Colonic mucosa (tissue), 4 donors: ENCODE measurements around the gene DYNC1I1. TPM values are rescaled to one million over a fixed set of nuclear protein-coding genes. Genes with fewer than 3 reads are reported as not detected.

Experiments
- DNase-seq: peaks from one replicate; pipeline ENCODE4 v3.0.0-alpha.2; 2020
- H3K27ac ChIP-seq: fragments of 200-600 bp; one replicate; pipeline ENCODE4 v1.8.0; 2021
- H3K27me3 ChIP-seq: fragments of 200-600 bp; one replicate; pipeline ENCODE4 v1.8.0; 2021
- H3K36me3 ChIP-seq: fragments of 200-600 bp; one replicate; pipeline ENCODE4 v1.8.0; 2021
- H3K4me1 ChIP-seq: fragments of 200-600 bp; one replicate; pipeline ENCODE4 v1.8.0; 2021; ENCODE audit warnings: mild to moderate bottlenecking
- H3K4me3 ChIP-seq: fragments of 200-600 bp; one replicate; pipeline ENCODE4 v1.8.0; 2021
- H3K9ac ChIP-seq, 2 donors: one replicate each; pipeline ENCODE4 v1.7.0; 2013; ENCODE audit warnings: control low read depth in 2 of 2, low read depth in 2 of 2, low read length in 2 of 2
- H3K9me3 ChIP-seq: fragments of 200-600 bp; one replicate; pipeline ENCODE4 v1.8.0; 2021
- intact Hi-C: fragments of 100-400 bp; cut with DNase I; formaldehyde crosslinking; loops from one replicate; pipeline ENCODE4 v1.14.1; 2022
- total RNA-seq, 2 donors: library from RNA; stranded (reverse); fragmentation: NEBNext Ultra II Directional in 1 of 2; extraction: Animal tissue kit (Norgen Biotek cat#: 25700) in 1 of 2; gene quantifications; one replicate each; pipeline ENCODE4 v1.2.1, GENCODE V29; 2021
- TF ChIP-seq, protein P1 (sequence below): fragments of 200-600 bp; IDR thresholded peaks from one replicate; pipeline ENCODE4 v1.8.0; 2022; ENCODE audit warnings: antibody characterized with exemption, mild to moderate bottlenecking
- donor health status: healthy.
- donor health status: DM: no; HTN: no; CAD: no.
- donor health status: DM: no; HTN: no; CAD: no.

DYNC1I1 gene
- total RNA-seq, 2 donors from 2014 or later = 0.54 to 1.8 TPM

DNA sequence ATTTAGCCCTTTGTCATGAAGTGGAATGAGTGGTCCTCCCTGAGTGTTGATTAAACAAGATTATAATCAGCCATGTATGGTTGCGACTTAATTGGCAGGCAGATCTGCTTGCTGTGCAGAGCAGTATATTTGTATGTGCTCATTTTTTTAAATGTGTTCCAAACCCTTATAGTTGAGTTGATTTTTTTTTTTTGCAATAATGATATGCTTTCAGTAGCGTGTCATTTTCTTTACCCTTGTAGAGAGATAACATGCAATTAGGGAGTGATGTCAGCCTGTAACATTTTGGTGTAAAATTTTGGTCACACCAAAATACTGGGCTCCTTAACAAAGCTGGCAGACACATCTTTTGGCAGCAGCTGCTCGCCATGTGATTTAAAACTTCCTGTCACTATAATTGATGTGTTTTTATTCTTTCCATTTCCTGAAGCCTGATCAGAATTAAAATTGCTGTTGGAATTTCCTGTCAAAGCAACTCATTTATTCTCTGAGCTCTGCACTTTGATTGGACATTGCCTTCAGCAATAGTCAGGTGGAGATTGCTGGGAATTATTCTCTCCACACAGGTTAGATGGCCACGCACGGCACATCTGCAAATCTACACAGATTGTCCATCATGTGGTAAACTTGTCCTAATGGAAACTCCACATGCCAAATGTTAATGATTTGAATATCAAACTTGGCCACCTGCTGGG is 125.3 kb downstream of the DYNC1I1 start:
- H3K4me1 ChIP-seq = no peaks in the 10 kb centered on the region
- intact Hi-C loops = no loop called here
- no peak for DNase-seq
- TF ChIP-seq, protein P1, sequence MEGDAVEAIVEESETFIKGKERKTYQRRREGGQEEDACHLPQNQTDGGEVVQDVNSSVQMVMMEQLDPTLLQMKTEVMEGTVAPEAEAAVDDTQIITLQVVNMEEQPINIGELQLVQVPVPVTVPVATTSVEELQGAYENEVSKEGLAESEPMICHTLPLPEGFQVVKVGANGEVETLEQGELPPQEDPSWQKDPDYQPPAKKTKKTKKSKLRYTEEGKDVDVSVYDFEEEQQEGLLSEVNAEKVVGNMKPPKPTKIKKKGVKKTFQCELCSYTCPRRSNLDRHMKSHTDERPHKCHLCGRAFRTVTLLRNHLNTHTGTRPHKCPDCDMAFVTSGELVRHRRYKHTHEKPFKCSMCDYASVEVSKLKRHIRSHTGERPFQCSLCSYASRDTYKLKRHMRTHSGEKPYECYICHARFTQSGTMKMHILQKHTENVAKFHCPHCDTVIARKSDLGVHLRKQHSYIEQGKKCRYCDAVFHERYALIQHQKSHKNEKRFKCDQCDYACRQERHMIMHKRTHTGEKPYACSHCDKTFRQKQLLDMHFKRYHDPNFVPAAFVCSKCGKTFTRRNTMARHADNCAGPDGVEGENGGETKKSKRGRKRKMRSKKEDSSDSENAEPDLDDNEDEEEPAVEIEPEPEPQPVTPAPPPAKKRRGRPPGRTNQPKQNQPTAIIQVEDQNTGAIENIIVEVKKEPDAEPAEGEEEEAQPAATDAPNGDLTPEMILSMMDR = no peak
- no peaks in the 10 kb centered on the region for H3K27me3 ChIP-seq
- no peak overlapping the region for H3K27ac ChIP-seq
- no peaks in the 10 kb centered on the region for H3K36me3 ChIP-seq
- H3K9ac ChIP-seq = no peak overlapping the region
- no peak overlapping the region for H3K4me3 ChIP-seq
- no peaks in the 10 kb centered on the region for H3K9me3 ChIP-seq

DNA sequence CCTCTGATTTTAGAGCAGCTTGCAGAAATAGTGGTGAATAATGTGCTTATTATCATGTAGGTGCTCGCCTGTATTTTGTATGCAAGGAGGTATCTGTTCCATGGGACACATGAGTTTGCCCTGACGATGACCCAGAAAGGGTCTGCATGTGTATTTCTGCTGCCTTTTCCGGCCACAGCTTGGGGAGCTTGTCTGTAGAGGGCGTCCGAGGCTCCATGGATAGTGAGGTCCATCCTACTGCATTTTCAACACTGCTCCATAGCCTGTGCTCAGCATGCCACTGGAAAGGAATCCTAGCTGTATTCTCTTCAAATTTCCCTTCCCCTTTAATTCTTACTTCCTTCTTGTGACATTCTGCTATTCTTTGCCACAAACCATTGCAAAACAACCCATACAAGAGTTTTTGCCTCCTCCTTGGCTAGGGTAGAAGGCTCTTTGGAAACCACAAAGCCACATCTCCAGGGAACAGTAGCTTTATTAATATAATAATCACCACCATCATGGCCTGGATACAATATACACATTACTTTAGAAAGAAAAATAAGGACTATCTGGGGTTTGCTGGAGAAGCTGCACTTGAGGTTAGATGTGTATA is 127.7 kb downstream of the DYNC1I1 start:
- intact Hi-C loops = no loop called here
- no peaks in the 10 kb centered on the region for H3K9me3 ChIP-seq
- H3K4me3 ChIP-seq = no peak overlapping the region
- TF ChIP-seq, protein P1 = no peak
- no peaks in the 10 kb centered on the region for H3K4me1 ChIP-seq
- no peak overlapping the region for H3K27ac ChIP-seq
- no peaks in the 10 kb centered on the region for H3K36me3 ChIP-seq
- H3K27me3 ChIP-seq = no peaks in the 10 kb centered on the region
- no peak overlapping the region for H3K9ac ChIP-seq
- DNase-seq = no peak

DNA sequence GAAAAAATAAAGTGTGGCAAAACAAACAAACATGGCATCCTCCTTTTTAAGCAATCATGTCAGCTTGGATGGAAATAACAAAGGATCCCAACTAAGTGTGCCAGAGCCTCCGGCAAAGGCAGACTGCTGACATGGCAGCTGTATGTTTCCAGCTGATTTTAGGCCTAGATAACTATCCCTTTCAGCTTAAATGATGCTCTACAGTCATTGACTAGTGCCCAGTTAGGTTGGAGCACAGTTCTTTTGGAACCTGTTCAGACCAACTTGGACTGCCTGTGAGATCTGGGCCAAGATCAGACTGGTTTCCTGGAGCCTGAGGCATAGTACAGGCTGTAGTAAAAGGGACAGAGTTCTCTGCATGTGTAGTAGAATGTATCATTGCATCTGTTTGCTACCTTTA is 128.7 kb downstream of the DYNC1I1 start:
- DNase-seq = no peak
- H3K4me1 ChIP-seq = no peaks in the 10 kb centered on the region
- H3K36me3 ChIP-seq = no peaks in the 10 kb centered on the region
- H3K9me3 ChIP-seq = no peaks in the 10 kb centered on the region
- no peak overlapping the region for H3K9ac ChIP-seq
- H3K27ac ChIP-seq = no peak overlapping the region
- no peak overlapping the region for H3K4me3 ChIP-seq
- no peaks in the 10 kb centered on the region for H3K27me3 ChIP-seq
- intact Hi-C loops = no loop called here
- TF ChIP-seq, protein P1 = no peak

DNA sequence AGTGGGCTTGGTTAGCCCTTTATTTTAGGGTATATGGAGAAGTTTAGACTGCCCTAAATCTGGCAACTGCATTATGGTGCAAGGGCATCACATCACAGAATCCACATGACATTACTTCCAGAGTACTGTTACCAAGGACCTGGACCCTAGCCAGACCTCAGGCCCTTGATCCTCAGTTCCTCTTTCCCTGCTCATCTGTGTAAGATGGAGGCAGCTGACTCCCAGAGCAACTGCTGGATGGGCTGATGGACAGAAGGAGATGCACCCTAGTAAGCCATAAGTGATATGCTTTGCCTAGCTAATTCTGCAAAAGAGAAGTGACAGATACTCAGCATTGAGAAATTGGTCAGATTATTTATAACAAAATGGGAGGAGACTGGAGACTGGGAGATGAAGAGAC is 131.7 kb downstream of the DYNC1I1 start:
- Histone ChIP-seq H3K27ac (no peak overlapping the region), H3K4me3 (no peak overlapping the region), H3K36me3 (no peaks in the 10 kb centered on the region), H3K4me1 (no peaks in the 10 kb centered on the region), H3K9ac (no peak overlapping the region), H3K27me3 (no peaks in the 10 kb centered on the region), H3K9me3 (no peaks in the 10 kb centered on the region)
- intact Hi-C loops = no loop called here
- TF ChIP-seq, protein P1 = no peak
- no peak for DNase-seq

DNA sequence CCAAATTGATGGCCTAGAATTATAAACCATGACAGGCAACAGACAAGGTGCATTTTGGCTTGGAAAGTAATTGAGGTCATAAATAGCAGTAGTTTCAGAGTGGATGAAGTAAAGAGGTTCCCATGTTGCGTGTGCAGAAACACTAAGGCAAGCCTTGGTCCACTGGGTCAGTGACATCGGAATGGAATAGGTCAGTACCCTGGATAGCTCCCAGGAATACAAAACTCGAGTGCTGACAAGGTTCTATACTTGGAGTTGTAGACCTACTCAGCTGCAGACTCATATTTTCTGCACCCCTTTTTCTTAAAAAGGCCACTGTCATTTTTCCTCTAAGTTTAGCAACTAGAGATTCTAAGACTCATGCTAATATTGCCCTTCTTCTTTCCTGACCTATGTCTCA is 132.8 kb downstream of the DYNC1I1 start:
- no peak for DNase-seq

More for the DNA sequence above, 132.8 kb downstream of the DYNC1I1 start:
- Histone ChIP-seq H3K36me3 (no peaks in the 10 kb centered on the region), H3K27me3 (no peaks in the 10 kb centered on the region), H3K9ac (no peak overlapping the region), H3K27ac (no peak overlapping the region), H3K4me1 (no peaks in the 10 kb centered on the region), H3K4me3 (no peak overlapping the region), H3K9me3 (no peaks in the 10 kb centered on the region)
- TF ChIP-seq, protein P1 = no peak
- intact Hi-C loops = no loop called here
